WTC11 (cell line): ENCODE measurements around the gene LDB3. TPM values are rescaled to one million over a fixed set of nuclear protein-coding genes. Genes with fewer than 3 reads are reported as not detected.
A peak's percentile ranks its signal among the peaks of the same experiment; 100 is the strongest.

Experiments
- AFF4 ChIP-seq: sonication (generic); formaldehyde crosslinking; IDR thresholded peaks from 2 replicates; pipeline ENCODE4 v1.8.1; 2023; ENCODE audit warnings: mild to moderate bottlenecking, missing genetic modification reagents, borderline replicate concordance
- AR ChIP-seq: fragments of 250-450 bp; sonication (Bioruptor Pico); IDR thresholded peaks from 2 replicates; pipeline ENCODE4 v1.9.0; 2021; ENCODE audit warnings: mild to moderate bottlenecking
- CTCF ChIP-seq: fragments of 200-600 bp; IDR thresholded peaks from 2 replicates; pipeline ENCODE4 v1.8.0; 2022; ENCODE audit warnings: antibody characterized with exemption
- ELF4 ChIP-seq: sonication (generic); formaldehyde crosslinking; IDR thresholded peaks from 2 replicates; pipeline ENCODE4 v1.8.1; 2022; ENCODE audit warnings: low read depth, mild to moderate bottlenecking, moderate library complexity, missing genetic modification reagents
- ETV6 ChIP-seq: sonication (generic); formaldehyde crosslinking; IDR thresholded peaks from 2 replicates; pipeline ENCODE4 v1.8.1; 2022; ENCODE audit warnings: mild to moderate bottlenecking, missing genetic modification reagents
- FOXP4 ChIP-seq: sonication (generic); formaldehyde crosslinking; IDR thresholded peaks from 2 replicates; pipeline ENCODE4 v1.8.0; 2022; ENCODE audit warnings: mild to moderate bottlenecking, missing genetic modification reagents
- KAT7 ChIP-seq: sonication (generic); formaldehyde crosslinking; IDR thresholded peaks from 2 replicates; pipeline ENCODE4 v1.8.1; 2023; ENCODE audit warnings: missing genetic modification reagents, mild to moderate bottlenecking, borderline replicate concordance
- MAX ChIP-seq: sonication (generic); formaldehyde crosslinking; IDR thresholded peaks from 2 replicates; pipeline ENCODE4 v1.8.0; 2022; ENCODE audit warnings: mild to moderate bottlenecking, missing genetic modification reagents
- NR1H2 ChIP-seq: sonication (generic); formaldehyde crosslinking; IDR thresholded peaks from 2 replicates; pipeline ENCODE4 v1.9.0; 2021; ENCODE audit warnings: mild to moderate bottlenecking, moderate library complexity, missing genetic modification reagents
- PRDM15 ChIP-seq: sonication (generic); formaldehyde crosslinking; IDR thresholded peaks from 2 replicates; pipeline ENCODE4 v1.8.0; 2022; ENCODE audit warnings: missing genetic modification reagents
- SMAD4 ChIP-seq: sonication (generic); formaldehyde crosslinking; IDR thresholded peaks from 2 replicates; pipeline ENCODE4 v1.8.0; 2022; ENCODE audit warnings: mild to moderate bottlenecking, missing genetic modification reagents
- SP1 ChIP-seq: sonication (generic); formaldehyde crosslinking; conservative IDR thresholded peaks from 2 replicates; pipeline ENCODE4 v1.8.1; 2022; ENCODE audit warnings: missing genetic modification reagents
- TP53 ChIP-seq: sonication (generic); formaldehyde crosslinking; IDR thresholded peaks from 2 replicates; pipeline ENCODE4 v1.8.1; 2023; ENCODE audit warnings: mild to moderate bottlenecking, missing genetic modification reagents
- USF2 ChIP-seq: sonication (generic); formaldehyde crosslinking; IDR thresholded peaks from 2 replicates; pipeline ENCODE4 v1.8.1; 2023; ENCODE audit warnings: mild to moderate bottlenecking, missing genetic modification reagents, moderate library complexity
- ZBTB21 ChIP-seq: sonication (generic); formaldehyde crosslinking; IDR thresholded peaks from 2 replicates; pipeline ENCODE4 v1.8.1; 2023; ENCODE audit warnings: mild to moderate bottlenecking, missing genetic modification reagents, borderline replicate concordance
- ZNF232 ChIP-seq: sonication (generic); formaldehyde crosslinking; IDR thresholded peaks from 2 replicates; pipeline ENCODE4 v1.8.0; 2022; ENCODE audit warnings: mild to moderate bottlenecking, missing genetic modification reagents
- ZNF423 ChIP-seq: fragments of 250-450 bp; sonication (Bioruptor Pico); IDR thresholded peaks from 2 replicates; pipeline ENCODE4 v2.1.2; 2022; ENCODE audit warnings: mild to moderate bottlenecking, moderate library complexity
- total RNA-seq: library from RNA; stranded (reverse); gene quantifications from 3 replicates; pipeline ENCODE4 v1.2.3, GENCODE V29; 2021

The LDB3 gene
- total RNA-seq, 1 experiment from 2014 or later = 0.42 TPM

- TF ChIP-seq NR1H2 = no peak
- 0 out of 2 replicates have a peak, but pooled peaks have one; percentile 85 for TF ChIP-seq FOXP4
- 0 out of 2 replicates have a peak, but pooled peaks have one; percentile 24 for TF ChIP-seq KAT7 (CRISPR knock-in tag)
- no peak; the same call in 1 of the 2 replicates for TF ChIP-seq USF2 (CRISPR knock-in tag)
- TF ChIP-seq AR (CRISPR knock-in tag) = no peak
- peak; percentile 47; the same call in 1 of the 2 replicates for TF ChIP-seq ZNF423 (CRISPR knock-in tag)
- no peak for TF ChIP-seq SMAD4 (CRISPR knock-in tag)
- TF ChIP-seq CTCF = peak; percentile 65
- TF ChIP-seq SP1 = peak; percentile 67
- 0 out of 2 replicates have a peak, but pooled peaks have one; percentile 37 for TF ChIP-seq ZBTB21 (CRISPR knock-in tag)
- TF ChIP-seq TP53 (CRISPR knock-in tag) = peak; percentile 74; the same call in 1 of the 2 replicates
- 0 out of 2 replicates have a peak, but pooled peaks have one; percentile 48 for TF ChIP-seq AFF4 (CRISPR knock-in tag)
- TF ChIP-seq ZNF232 = 0 out of 2 replicates have a peak, but pooled peaks have one; percentile 46
- TF ChIP-seq PRDM15 (CRISPR knock-in tag) = no peak
- TF ChIP-seq ELF4 (CRISPR knock-in tag) = peak; percentile 49; the same call in 1 of the 2 replicates
- TF ChIP-seq ETV6 (CRISPR knock-in tag) = peak; percentile 68; the same call in 1 of the 2 replicates
- peak; percentile 71; the same call in 1 of the 2 replicates for TF ChIP-seq MAX (CRISPR knock-in tag)
Measured at GRCh38 chr10:86710987-86711512, 42.7 kb downstream of the LDB3 start (continued).
